Adrenal gland (tissue), 5 donors: ENCODE data around the gene ESAM.

Experiments
- CTCF ChIP-seq, 6 experiments: fragments of 450-650 bp in 4 of 6; fragments of 200-600 bp in 2 of 6; sonication (generic) in 1 of 6; IDR thresholded peaks; 1 replicate in 5 of 6; 2 replicates in 1 of 6; pipeline versions ENCODE4 v1.5.1 to v1.8.0; 2016 to 2021; ENCODE audit warnings: antibody characterized with exemption in 6 of 6, mild to moderate bottlenecking in 2 of 6, moderate library complexity in 1 of 6
- POLR2A ChIP-seq, 2 donors: fragments of 450-650 bp; IDR thresholded peaks; one replicate each; pipeline ENCODE4 v1.6.1; 2017; ENCODE audit warnings: antibody characterized with exemption in 2 of 2, mild to moderate bottlenecking in 2 of 2, moderate library complexity in 1 of 2
- donor health status: DM: no; HTN: no; CAD: no.

- TF ChIP-seq POLR2A (IDR thresholded peaks at IDR 0.05) = no peak
- TF ChIP-seq CTCF (IDR thresholded peaks at IDR 0.05) = no peak
Measured at GRCh38 chr11:124807660-124808270, 45.7 kb upstream of the ESAM start.
